ENCODE measurements around the gene KIAA0825. TPM values are rescaled to one million over a fixed set of nuclear protein-coding genes. Genes with fewer than 3 reads are reported as not detected.

KIAA0825 gene
- total RNA-seq, 2 experiments from 2014 or later = 0.19 to 0.32 TPM

DNA sequence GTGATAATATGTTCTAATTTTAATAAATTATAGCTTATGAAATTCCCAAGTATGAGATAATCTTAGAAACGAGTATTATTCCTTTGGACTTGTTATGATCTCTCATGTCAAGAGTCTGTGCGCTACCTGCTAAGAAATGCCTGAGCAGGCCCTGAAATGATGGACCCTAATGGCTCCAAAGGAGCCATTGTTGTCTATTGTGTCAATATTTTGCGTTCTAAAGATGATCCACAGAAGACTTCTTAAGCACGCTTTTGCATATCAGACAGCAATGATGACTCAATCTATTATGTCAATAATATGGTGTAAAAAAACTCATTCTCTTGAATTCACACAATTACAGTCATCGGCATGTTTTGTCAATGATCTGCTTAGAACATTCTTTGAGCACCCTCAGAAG is 306.1 kb downstream of the KIAA0825 start:
- POLR2A ChIA-PET = interaction anchor here (0.6 kb wide), 1 partner anchor 251 kb away, joined by 3 read pairs; no protein-coding TSS in a partner anchor
- Histone ChIP-seq H3K79me2 (ENCODE audit: insufficient read depth, low read depth, low read length) (no peaks in the 10 kb centered on the region), H3K36me3 (ENCODE audit: insufficient read depth, low read length) (no peaks in the 10 kb centered on the region), H3K4me2 (ENCODE audit: low read length) (no peak overlapping the region), H3K9me2 (ENCODE audit: insufficient read depth, low read length) (no peaks in the 10 kb centered on the region), H3K4me3 (ENCODE audit: low read depth, low read length, poor library complexity, severe bottlenecking) (no peak overlapping the region), H3K9me3 (ENCODE audit: low read length) (no peaks in the 10 kb centered on the region), H4K20me1 (ENCODE audit: insufficient read depth, low read length) (no peaks in the 10 kb centered on the region), H2AFZ (ENCODE audit: low read length) (no peak overlapping the region), H3K4me1 (ENCODE audit: insufficient read depth, low read length, poor library complexity, severe bottlenecking) (no peaks in the 10 kb centered on the region), H3K27ac (ENCODE audit: low read depth, low read length, poor library complexity, severe bottlenecking) (no peak overlapping the region)
- CTCF ChIA-PET (ENCODE audit: unreplicated experiment) = no interaction called here
- intact Hi-C loops (cut with micrococcal nuclease; ENCODE audit: unreplicated experiment) = no loop called here
- TF ChIP-seq, protein P1, sequence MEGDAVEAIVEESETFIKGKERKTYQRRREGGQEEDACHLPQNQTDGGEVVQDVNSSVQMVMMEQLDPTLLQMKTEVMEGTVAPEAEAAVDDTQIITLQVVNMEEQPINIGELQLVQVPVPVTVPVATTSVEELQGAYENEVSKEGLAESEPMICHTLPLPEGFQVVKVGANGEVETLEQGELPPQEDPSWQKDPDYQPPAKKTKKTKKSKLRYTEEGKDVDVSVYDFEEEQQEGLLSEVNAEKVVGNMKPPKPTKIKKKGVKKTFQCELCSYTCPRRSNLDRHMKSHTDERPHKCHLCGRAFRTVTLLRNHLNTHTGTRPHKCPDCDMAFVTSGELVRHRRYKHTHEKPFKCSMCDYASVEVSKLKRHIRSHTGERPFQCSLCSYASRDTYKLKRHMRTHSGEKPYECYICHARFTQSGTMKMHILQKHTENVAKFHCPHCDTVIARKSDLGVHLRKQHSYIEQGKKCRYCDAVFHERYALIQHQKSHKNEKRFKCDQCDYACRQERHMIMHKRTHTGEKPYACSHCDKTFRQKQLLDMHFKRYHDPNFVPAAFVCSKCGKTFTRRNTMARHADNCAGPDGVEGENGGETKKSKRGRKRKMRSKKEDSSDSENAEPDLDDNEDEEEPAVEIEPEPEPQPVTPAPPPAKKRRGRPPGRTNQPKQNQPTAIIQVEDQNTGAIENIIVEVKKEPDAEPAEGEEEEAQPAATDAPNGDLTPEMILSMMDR (conservative IDR thresholded peaks at IDR 0.05; ENCODE audit: low read length) = no peak
- TF ChIP-seq EZH2phosphoT487 (IDR thresholded peaks at IDR 0.05; ENCODE audit: borderline replicate concordance, low read depth, low read length) = no peak
- DNase-seq (ENCODE audit: low spot score) = no peak
- no TSS peak for BruUV-seq (replicated peaks)

DNA sequence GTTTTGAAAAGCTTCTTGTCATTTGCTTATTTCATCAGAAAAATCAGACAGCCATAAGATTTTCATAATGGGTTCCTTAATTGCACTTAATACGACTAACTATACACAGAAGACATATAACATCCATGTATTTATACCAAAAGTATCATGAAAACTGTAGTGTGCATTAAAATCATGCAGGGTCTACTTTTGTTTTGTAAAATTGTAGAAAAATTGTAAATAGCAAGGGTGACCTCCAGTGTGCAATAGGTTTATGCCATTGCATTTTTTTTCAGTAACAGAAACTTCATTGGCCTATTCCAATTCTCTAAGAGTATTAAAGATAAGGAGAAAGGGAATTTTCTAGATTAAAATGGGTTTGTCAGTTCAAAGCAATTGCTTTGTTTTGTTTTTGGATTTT is 307.6 kb downstream of the KIAA0825 start:
- DNase-seq (ENCODE audit: low spot score) = no peak
- Histone ChIP-seq H3K4me2 (ENCODE audit: low read length) (no peak overlapping the region), H3K27ac (ENCODE audit: low read depth, low read length, poor library complexity, severe bottlenecking) (no peak overlapping the region), H3K4me3 (ENCODE audit: low read depth, low read length, poor library complexity, severe bottlenecking) (no peak overlapping the region), H3K79me2 (ENCODE audit: insufficient read depth, low read depth, low read length) (no peaks in the 10 kb centered on the region), H3K9me3 (ENCODE audit: low read length) (no peaks in the 10 kb centered on the region), H3K9me2 (ENCODE audit: insufficient read depth, low read length) (no peaks in the 10 kb centered on the region), H4K20me1 (ENCODE audit: insufficient read depth, low read length) (no peaks in the 10 kb centered on the region), H3K4me1 (ENCODE audit: insufficient read depth, low read length, poor library complexity, severe bottlenecking) (no peaks in the 10 kb centered on the region), H2AFZ (ENCODE audit: low read length) (no peak overlapping the region), H3K36me3 (ENCODE audit: insufficient read depth, low read length) (no peaks in the 10 kb centered on the region)
- TF ChIP-seq, protein P1 (conservative IDR thresholded peaks at IDR 0.05; ENCODE audit: low read length) = no peak
- intact Hi-C loops (cut with micrococcal nuclease; ENCODE audit: unreplicated experiment) = no loop called here
- ChIA-PET POLR2A (interaction anchor here (1.0 to 1.6 kb wide), 2 partner anchors 9 to 14 kb away, joined by 3 read pairs; no protein-coding TSS in a partner anchor), CTCF (ENCODE audit: unreplicated experiment) (no interaction called here)
- no TSS peak for BruUV-seq (replicated peaks)

- H3K4me1 ChIP-seq (ENCODE audit: insufficient read depth, low read length, poor library complexity, severe bottlenecking) = no peaks in the 10 kb centered on the region
- H4K20me1 ChIP-seq (ENCODE audit: insufficient read depth, low read length) = no peaks in the 10 kb centered on the region
- no peak overlapping the region for H2AFZ ChIP-seq (ENCODE audit: low read length)
- intact Hi-C loops (cut with micrococcal nuclease; ENCODE audit: unreplicated experiment) = no loop called here
- TF ChIP-seq EZH2phosphoT487 (IDR thresholded peaks at IDR 0.05; ENCODE audit: borderline replicate concordance, low read depth, low read length) = no peak
- TF ChIP-seq, protein P1 (conservative IDR thresholded peaks at IDR 0.05; ENCODE audit: low read length) = no peak
- DNase-seq (ENCODE audit: low spot score) = no peak
- H3K36me3 ChIP-seq (ENCODE audit: insufficient read depth, low read length) = no peaks in the 10 kb centered on the region
- ChIA-PET POLR2A (no interaction called here), CTCF (ENCODE audit: unreplicated experiment) (no interaction called here)
- no TSS peak for BruUV-seq (replicated peaks)
- H3K4me2 ChIP-seq (ENCODE audit: low read length) = no peak overlapping the region
- H3K27ac ChIP-seq (ENCODE audit: low read depth, low read length, poor library complexity, severe bottlenecking) = no peak overlapping the region
- no peaks in the 10 kb centered on the region for H3K9me2 ChIP-seq (ENCODE audit: insufficient read depth, low read length)
- H3K4me3 ChIP-seq (ENCODE audit: low read depth, low read length, poor library complexity, severe bottlenecking) = no peak overlapping the region
- no peaks in the 10 kb centered on the region for H3K9me3 ChIP-seq (ENCODE audit: low read length)
- H3K79me2 ChIP-seq (ENCODE audit: insufficient read depth, low read depth, low read length) = no peaks in the 10 kb centered on the region
Measured at GRCh38 chr5:94309141-94309540, 309.3 kb downstream of the KIAA0825 start.
